HG02759 (cell line): ENCODE results near the gene ZFP36L2.
"Not testable (repeated sequence)": the region's sequence is repeated elsewhere in the genome, so short reads cannot be mapped to it uniquely, and the experiment has no call there.

Experiments used
- ATAC-seq: cut with Tn5 transposase; IDR thresholded peaks from one replicate; pipeline ENCODE4 v1.9.1; 2021; ENCODE audit warnings: mild to moderate bottlenecking, moderate library complexity; ENCODE audit not compliant: unreplicated experiment

Gene ZFP36L2

DNA sequence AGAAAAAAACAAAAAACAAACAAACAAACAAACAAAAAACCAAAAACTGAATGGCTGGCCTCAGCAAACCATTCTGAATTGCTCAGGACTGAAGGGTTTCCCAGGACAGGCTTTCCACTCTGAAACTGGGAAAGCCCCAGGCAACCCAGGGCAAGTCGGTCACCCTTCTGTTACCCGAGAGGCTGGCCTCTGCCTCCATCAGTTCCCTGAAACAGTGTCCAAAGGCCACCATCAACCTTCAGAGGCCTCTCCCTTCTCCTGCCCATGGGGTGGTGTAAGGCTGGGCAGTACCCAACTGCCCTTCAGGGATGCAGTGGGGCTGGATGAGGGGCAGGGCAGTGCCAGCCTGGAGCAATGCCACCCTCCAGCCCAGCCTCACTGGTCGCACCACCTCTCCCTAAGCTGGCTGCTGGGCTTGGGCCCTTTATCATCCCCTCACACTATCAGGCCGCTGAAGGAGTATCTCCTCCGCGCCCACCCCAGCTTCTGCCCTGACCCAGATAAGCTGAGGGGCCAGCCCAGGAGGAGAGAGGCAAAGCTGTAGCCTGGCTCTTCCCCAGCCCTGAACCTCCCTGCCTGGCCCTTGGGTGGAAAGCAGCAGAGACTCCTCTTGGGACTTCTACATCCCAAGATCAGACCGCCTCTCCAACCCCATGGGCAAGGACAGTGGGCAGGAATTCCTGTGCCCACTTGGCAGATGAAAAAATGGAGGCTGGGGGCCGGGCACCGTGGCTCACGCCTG, 35.9 kb downstream of the ZFP36L2 start:
- ATAC-seq, result no peak

DNA sequence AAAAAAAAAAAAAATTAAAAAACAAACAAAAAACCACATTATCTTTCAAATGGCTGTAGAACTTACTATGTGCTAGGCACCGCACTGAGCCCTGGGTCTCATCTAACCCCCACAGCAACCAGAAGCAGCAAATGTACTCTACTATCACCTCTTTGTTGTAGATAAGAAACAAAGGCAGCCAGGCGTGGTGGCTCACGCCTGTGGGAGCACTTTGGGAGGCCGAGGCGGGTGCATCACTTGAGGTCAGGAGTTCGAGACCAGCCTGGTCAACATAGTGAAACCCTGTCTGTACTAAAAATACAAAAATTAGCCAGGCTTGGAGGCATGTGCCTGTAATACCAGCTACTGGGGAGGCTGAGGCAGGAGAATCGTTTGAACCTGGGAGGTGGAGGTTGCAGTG, 36.5 kb downstream of the ZFP36L2 start:
- not testable (repeated sequence) for ATAC-seq

DNA sequence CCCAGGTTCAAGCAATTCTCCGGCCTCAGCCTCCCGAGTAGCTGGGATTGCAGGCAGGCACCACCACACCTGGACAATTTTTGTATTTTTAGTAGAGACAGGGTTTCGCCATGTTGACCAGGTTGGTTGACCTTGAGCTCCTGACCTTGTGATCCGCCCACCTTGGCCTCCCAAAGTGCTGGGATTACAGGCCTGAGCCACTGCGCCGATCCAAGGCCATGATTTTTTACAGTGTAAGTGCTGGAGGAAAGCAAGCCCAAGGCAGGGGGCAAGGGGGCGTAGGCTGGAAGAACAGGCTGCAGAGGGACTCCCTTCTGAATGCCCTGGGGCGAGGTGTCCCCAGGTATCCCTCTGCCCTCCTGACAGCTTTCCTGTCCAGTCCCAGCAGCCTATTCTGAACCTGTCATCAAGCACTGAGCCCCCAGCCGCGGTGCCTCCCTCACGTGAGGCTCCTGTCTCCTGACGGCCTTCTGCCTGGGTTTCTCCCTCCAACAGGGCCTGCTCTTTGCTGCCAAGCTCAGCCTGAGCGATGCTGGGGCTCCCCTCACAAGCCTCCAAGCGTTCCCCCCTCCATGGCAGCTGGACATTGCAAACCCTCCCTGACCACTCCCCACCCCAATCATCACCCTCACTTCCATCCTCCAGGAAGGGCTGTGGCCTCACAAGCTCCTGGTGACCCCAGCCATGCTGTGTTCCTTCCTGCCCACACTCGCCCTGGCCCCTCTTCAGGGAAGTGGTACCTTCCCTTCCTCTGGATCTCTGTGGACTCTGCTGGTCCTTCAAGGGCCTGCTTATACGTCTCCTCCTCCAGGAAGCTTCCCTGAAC, 37.6 kb downstream of the ZFP36L2 start:
- ATAC-seq, result no peak

DNA sequence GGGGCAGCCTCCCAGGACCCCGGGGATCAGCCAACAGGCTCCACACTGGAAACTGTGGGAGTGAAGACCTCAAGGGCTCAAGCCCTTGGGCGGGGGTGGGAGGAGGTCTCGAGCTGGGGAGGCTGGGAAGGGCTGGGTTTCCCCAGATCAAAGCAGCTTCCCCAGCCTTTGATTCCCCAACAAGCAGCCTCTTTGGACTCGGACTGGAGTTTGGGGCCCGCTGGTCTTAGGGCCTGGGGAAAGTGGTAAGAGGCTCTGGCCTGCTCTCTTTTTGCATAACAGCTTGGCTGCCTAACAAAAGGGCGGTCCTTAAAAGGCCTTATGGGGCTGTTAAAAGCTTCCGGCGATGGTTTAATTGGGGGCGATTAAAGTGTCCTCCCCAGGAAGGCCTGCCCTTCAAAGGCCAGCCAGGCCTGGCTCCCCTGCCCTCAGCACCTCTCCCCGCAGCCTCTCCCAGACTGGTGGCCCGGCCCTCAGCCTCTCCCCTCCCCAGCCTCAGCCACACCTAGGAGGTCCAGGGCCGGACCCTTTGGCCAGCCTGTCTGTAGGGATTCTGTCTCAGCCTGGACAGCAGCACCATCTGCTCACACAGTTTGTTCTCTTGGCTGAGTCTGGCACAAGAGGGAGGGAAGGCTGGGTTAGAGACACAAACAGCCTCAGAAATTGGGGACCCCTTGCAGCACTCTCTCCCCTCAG, 39.6 kb downstream of the ZFP36L2 start:
- ATAC-seq, result no peak

DNA sequence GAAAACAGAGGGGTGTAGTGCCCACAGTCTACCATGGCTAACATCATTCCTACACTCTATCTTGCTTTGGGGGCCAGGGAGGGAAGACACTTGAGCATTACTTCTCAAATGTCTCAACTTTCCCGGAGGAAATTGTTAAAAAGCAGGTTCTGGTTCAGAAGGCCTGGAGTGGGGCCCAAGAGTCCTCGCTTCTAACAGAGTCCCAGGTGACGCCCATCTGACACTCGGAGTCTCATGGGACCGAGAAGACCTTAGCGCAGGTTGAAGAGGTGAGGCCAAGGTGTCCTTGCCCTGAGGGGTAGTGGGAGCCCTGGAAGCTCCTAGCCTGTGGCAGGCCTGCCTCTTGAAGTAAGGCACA, 40.1 kb downstream of the ZFP36L2 start:
- no peak for ATAC-seq

DNA sequence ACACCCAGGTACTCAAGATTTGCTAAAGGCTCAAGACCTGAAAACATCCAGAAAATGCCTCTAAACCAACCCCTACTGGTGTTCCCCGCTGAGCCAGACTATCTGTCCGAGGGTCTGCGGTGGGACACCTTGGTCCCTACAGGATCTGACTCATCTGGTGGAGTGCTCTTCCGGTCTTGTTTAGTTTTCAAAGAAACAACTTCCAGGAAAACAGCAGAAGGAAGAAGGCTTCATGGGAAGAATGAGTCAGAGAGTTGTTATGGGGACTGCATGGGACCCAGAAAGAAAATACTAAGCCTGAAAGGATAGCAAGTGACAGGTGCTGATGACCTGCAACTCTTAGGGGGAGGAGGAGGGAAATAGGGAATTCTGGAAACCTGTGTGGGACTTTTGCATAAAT, 41.3 kb downstream of the ZFP36L2 start:
- ATAC-seq, result no peak

DNA sequence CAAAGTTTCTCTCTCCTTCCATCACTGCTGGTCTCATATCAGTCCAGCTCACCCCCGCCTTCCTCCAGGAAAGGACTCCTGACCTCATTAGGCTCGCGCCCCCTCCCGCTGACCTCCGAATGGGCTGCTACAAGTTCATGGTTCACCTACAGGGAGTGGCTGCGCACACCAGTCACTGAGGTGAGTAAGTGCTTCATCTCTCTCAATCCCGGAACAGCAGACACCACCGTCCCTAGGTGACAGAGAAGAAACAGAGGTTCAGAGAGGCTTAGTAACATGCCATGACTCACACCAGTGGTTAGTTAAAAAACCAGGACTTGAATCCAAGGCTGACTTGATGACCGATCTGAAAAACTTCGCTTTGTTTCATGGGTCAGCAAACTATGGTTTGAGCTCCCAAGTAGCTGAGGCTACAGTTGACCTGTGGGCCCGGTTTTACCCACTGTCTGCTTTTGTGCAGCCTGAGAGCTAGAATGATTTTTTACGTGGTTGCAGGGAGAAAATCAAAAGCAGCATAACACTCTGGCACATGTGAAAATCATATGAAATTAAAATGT, 42.0 kb downstream of the ZFP36L2 start:
- ATAC-seq, result no peak

DNA sequence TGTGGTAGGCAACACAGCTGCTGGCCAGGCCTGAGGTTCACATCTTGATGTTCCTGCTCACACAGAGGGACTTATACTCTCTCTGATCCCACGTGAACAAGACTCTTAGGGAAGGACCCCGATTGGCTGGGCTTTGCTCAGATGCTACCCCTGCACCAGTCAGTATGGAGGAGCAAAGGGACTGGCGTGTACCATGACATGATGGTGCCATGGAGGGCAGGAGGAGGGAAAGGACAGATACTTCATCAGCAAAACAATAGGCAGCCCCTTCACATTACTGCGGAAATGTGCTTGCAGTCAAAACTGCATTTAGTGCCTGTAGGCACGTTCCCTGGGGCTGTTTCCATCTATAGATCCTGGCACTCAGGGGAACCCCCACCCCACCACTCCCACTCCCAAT, 42.7 kb downstream of the ZFP36L2 start:
- ATAC-seq, result no peak

DNA sequence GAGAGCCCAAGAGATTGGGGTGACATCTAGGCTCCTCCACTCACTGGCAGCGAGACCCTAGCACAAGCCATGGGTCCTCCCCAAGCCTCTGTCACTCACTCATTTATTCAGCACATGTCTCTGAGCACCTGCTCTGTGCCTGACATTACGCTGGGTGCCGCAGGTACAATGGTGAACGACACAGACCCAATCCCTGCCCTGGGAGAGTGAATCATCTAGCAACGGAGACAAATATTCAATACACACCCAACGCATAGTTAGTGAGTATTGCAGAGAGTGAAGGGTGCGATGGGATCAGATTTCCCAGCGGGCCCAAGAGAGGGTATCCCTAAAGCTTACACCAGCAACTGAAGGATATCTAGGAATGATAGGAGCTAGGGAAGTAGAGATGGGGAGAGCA, 45.5 kb downstream of the ZFP36L2 start:
- no peak for ATAC-seq

DNA sequence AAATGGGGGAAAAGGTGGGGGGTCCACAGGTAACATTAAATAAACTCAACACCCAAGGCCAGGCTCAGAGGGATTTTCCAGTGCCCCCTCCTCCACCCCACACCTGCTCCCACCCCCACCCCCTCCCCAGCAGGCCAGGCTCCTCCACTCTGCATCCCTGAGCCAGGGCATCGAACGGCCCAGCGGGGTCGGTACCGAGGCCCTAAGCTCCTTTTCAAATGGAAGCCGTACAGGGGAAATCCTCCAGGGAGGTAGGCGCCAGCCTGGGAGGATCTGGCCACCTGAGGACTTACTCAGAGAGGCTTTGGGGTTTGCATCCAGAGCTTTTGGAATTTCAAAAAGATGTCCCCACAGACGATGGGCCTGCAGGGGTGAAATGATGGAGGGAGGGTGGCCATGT, 46.5 kb downstream of the ZFP36L2 start:
- no peak for ATAC-seq

DNA sequence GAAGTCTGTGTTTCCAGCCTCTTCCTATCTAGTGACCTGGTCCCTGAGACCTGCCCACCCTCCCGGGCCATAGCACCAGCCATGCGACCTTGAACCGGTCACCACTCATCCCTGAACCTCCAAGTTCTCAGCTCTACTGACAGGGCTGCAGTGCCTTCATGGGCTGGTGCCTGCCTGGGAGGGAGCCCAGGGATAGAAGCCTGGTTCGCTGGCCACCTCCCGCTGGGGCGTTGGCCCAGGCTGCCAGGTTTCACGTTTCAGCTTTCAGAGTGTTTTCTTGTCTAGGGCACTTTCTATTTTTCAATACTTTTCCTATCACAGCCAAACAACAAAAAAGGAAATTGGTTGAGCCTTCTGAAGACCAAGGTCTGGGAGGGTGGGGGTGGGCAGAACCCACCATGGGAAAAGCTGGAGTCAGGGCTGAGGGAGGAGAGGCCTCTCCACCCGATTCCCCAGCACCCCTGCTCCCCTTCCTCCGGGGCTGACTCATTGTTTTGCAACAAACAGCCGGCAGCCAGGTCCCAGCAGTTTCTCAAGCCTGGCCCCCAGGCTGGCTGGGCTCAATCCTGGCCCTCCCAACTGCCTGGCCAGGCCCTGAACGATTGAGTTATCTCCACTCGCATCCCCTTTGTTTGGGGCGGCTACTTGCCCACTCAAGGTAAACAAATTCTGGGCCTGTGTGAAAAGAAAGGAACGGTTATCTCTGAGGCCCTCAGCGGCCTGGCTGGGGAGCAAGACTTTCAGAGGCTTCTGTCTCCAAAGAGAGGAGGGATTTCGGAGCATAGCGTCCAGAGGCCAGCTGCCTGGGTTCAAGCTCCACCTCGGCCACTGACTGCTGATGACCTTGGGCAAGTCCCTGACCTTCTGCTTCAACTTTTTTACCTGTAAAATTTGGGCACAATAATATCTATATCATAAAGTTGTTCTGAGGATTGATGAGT, 47.5 kb downstream of the ZFP36L2 start:
- ATAC-seq, result no peak

DNA sequence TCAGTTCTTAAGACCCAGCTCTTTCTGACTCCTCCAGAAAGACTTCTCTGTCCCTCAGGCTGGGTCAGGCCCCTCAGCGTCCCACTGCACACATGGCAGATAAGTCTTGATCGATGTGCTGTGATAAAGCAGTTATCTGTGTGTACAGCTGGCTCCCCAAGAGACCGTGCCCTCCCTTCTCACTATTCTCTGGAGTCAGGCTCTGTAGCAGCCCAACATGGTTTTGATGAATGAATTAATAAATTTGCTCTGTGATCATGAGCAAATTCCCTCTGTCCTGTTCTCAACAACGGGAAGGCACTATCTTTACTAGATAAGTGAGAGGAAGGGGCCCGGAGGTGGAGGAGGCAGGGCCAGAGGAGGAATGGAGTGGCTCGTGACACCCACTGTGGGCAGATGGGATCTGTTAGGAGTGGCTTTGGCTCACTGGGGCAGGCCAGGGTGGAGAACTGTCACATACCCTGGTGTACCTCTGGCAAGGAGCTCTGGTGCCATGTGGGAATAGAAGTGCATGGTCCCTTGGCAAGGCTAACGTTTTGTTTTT, 48.3 kb downstream of the ZFP36L2 start:
- no peak for ATAC-seq

DNA sequence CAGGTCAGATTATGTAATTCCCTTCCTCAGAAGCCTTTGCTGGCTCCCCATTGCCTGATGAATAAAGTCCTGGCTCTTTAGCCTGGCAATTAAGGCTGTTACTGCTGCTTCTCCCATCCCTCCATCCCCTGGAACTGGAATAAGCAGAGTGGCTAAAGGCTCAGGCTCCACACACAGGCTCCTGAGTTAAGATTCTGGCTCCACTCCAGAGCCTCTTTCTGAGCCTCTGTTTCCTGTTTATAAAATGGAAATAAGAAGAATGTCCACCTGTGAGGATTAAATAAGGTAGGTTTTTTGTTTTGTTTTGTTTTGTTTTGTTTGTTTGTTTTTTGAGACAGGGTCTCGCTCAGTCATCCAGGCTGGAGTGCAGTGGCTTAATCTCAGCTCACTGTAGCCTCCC, 50.0 kb downstream of the ZFP36L2 start:
- no peak for ATAC-seq

DNA sequence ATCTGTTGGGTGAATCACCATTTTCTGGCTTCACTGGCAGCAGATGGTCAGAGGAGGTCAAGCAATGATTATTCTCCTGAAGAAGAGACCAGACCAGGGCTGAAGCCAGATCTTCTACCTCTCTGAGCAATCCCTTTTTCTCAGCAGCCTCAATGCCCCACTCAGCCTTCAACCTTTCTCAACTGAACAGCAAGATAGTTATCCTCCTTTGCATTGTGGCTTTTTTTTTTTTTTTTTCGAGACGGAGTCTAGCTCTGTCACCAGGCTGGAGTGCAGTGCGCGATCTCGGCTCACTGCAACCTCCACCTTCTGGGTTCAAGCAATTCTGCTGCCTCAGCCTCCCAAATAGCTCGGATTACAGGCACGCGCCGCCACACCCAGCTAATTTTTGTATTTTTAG, 50.5 kb downstream of the ZFP36L2 start:
- no peak for ATAC-seq

DNA sequence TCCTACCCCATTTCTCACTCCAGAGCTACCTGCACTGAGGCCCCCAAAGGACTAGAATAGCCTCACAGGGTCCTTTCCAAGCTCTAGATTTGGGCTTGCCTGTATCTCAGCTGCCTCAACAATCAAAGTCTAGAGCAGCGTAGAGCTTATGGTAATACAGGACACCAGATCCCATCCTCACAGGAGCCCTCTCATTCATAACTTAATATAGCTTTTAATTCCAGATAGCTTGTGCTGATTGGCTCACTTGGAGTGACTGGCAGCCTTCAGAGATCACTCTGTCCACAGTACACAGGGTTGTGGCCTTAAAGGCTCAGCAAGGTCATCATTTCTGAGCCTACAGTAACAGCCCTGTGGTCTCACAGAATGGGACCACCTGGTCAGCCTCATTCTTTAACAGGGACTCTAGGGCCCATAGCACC, 51.4 kb downstream of the ZFP36L2 start:
- no peak for ATAC-seq

DNA sequence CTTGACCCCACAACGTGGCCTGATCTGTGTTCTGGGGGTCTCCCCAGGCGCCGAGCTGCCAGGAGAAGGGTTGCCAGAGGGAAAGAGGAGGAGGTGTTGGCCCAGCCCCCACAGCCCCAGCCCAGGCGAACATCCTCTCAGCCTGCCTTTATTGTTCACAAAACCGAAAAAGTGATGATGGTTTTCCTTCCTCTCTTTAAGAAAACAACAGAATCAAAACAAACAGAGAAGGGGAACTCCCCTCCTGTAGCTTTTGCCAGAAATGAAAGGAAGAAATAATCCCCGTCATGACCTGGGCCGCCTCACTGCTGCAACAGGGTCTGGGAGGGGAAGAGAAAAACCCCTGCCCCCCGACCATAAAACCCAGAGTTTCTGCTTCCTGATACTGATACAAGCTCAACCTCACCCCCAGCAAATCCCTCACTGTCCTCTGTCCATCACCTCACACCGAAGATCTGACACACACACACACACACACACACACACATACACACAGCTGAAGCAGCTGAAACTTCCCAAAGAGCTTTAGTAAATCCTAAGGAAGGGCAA, 52.0 kb downstream of the ZFP36L2 start:
- ATAC-seq, result peak; percentile 82
